NCI-H146 treated with DMSO at 0.1 percent for 48 hours (cell line): ENCODE measurements around the gene PDZD7.
"Not testable (repeated sequence)": the region's sequence is repeated elsewhere in the genome, so short reads cannot be mapped to it uniquely, and the experiment has no call there.

ENCODE experiments used
- DNase-seq: peaks from one replicate; lab custom pipeline; 2025; ENCODE audit not compliant: unreplicated experiment; lab: John Stamatoyannopoulos, UW

PDZD7 gene

DNA sequence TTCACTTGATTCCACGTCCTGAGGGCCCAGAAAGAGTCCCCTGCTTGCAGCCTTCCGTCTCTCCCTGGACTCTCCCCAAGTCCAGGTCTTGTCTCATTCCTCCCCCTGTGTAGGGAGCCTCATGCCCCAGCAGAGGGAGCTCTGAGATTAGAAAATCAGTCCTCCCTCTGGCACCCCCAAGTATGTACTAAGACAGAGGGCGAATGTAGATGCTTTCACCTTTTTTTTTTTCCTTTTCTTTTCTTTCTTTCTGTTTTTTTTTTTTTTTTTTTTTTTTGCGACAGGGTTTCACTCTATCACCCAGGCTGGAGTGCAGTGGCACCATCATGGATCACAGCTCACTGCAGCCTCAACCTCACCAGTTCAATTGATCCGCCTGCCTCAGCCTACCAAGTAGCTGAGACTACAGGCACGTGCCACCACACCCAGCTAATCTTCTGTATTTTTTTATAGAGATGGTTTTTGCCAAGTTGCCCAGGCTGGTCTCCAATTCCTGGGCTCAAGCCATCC lies 10.4 kb upstream of the PDZD7 start:
- peak; percentile 54 for DNase-seq

DNA sequence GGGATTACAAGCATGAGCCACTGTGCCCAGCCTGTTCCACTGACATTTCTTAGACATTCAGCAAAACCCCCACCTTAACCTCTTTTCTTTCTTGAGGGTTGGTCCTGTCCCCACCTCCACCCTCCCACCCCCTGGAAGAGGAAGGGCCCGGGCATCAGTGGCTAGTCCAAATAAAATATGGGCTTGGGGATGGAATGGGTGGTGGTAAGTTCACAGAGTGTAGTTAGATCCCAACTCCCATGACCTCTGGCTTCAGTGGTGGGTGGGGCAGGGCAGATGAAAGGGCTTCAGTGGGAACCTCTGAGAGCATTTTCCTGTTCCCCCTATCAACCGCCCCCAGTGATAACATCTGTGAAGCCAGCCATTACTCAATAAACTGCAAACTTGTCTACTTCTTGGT lies 9.9 kb upstream of the PDZD7 start:
- no peak for DNase-seq

GRCh38 chr10:101040061-101040460 lies 9.1 kb upstream of the PDZD7 start:
- DNase-seq: no peak

- no peak for DNase-seq
Measured at GRCh38 chr10:101038484-101038883, 7.6 kb upstream of the PDZD7 start.

DNA sequence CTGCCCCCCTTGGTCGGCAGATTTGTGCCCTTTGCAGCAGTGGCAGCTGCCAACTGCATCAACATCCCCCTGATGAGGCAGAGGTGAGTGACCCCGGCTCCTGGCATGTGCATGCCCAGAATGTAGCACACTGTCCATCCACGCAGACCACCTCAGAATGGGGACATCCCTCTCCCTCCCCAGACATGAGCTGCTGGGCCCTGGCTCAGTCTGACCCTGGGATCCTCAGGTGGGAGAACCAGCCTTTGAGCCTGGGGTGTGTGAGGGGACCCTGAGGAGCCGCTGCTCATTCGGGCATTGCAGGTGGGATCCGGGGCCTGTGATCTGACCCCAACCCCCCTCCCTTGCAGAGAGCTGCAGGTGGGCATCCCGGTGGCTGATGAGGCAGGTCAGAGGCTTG lies 5.8 kb upstream of the PDZD7 start:
- DNase-seq: no peak

GRCh38 chr10:101035916-101036702 lies 5.2 kb upstream of the PDZD7 start:
- DNase-seq: no peak

- no peak for DNase-seq
Measured at GRCh38 chr10:101035314-101035713, 4.4 kb upstream of the PDZD7 start.

GRCh38 chr10:101034404-101034803 lies 3.5 kb upstream of the PDZD7 start:
- not testable (repeated sequence) for DNase-seq

DNA sequence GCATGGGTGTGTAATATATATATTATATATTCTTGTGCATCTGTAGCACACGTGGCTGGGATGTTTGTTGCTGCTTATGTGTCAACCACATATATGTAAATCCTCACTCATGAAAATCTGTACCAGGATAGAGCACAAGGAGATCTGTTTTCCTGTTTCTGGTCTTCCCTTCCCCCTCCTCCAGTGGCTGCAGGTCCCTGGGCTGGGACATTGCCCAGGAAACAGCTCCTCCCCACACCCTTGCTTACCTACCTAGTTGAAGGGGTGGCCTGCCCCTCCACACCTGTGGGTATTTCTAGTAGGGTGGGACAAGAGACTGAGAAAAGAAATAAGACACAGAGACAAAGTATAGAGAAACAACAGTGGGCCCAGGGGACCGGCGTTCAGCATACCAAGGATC lies 2.3 kb upstream of the PDZD7 start:
- no peak for DNase-seq

DNA sequence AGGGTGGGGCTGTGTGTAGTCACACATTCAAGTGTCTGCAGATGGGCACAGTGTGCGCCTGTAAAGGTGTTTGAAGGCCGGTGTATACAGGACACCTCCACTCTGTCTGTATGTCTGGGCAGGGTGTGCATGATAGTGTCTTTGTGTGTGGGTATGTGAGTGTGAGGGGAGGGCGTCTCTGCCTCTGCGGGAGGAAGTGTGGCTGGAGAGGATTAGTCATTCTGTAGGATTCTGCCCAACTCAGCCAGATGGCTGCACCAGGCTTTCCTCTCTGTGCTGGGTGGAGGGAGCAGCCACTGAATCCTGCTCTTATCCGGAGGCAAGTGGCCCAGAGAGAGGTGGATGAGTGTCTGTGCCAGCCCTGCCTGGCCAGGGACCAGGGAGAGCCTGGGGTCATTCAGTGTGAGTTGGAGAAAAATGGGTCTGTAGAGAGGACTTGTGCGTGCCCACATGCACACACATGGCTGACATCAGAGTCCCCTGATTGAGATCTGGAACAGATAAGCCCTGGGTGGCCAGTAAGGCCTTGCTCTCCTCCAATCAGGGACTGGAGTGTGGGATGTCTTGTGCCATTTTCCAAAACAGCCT lies 1.8 kb upstream of the PDZD7 start:
- DNase-seq: no peak

DNA sequence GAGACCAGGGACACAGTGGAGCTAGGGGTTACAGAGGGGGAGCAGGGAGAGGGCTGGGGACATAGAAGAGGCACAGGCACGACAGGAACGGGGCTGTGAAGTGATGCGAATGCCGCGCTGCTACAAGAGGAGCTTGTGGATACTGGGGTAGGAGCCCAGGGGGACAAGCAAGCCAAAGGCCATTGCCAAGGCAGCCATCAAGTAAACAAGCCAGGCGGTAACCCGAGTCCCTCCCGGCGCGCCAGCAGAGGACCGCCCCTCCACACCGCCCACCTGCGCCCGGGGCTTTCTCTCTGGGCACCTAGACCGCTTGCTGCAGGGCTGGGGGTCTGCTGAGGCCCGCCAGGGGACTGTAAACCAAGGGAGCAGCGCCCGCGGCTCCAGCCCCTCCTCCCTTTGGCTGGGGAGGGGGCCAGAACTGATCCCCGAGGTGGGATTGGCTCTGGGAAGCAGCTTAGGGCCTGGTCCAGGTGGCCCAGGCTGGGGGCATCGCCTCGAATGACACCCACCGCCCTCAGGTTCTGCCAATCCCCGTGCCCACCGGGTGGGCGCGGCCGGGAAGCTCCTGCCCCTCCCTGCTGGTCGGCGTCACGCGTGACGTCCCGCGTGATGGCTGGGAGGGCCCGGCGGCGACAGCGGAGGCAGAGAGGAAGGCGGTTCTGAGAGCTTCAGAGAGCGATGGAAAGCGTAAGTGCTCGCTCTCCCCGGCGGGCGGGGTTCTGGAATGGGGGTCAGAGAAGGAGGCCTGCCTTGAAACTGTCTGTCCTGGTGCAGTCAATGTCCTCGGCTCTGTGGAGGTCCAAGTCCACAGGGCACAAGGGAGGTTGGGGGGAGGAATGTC lies 1.1 kb upstream of the PDZD7 start:
- peak; percentile 13 for DNase-seq

- no peak for DNase-seq
Measured at GRCh38 chr10:101030496-101031127, 317 bp downstream of the PDZD7 start.

GRCh38 chr10:101029520-101030295 lies 1.2 kb downstream of the PDZD7 start:
- no peak for DNase-seq

GRCh38 chr10:101028446-101029337 lies 2.2 kb downstream of the PDZD7 start:
- no peak for DNase-seq

DNA sequence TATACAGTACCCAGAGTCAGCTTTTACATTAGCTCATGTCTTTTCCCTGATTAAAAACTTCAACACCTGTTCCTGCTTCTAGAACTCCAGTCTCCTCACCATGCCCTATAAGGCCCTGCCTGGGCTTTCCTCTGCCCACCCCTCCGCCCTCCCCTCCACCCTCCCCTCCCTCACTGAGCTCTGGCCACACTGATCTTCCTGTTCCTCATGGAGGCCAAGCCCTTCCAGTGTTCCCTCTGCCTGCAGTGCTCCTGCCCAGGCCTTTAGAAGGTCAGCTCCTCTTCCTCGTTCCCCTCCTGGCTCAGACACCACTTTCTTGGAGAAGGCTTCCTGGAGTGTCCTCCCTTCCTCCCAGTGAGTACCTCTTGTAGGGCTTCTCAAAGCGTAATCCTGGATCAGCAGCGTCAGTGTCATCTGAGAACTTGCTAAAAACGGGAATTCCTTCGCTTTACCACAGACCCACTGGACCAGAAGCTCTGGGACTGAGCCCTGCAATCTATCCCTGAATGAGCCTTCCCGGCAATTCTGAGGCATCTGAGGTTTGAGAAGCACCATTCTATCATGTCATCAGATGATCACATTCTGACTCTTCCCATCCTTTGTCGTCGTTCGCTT lies 3.7 kb downstream of the PDZD7 start:
- no peak for DNase-seq

DNA sequence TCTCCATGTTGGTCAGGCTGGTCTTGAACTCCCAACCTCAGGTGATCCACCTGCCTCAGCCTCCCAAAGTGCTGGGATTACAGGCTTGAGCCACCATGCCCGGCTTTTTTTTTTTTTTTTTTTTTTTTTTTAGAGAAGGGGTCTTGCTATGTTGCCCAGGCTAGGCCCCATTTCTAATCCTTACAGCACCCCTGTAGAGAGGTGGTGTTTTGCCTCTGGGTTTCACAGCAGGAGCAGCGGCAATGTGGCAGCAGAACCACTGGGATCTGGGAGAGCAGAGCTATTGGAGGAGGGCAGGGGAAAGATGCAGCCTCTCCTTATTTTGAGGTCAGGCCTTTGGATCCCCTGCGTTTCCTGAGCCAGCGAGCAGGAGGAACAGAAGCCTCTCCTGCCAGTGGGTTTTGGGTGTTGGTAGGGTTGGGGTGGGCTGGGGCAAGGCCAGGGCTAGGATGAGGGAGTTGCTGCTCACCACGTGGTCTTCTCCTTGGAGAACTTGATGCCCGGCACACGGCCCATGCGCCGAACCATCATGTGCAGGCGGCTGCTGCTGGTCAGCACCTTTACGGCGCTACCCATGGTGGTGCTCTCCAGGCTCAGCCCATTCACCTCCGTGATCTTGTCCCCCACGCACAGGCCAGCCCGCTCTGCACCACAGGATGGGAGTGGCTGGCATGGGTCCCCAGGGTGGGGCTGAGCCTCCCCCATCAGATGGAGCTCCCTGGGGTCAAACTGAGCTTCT lies 7.8 kb downstream of the PDZD7 start:
- no peak for DNase-seq

DNA sequence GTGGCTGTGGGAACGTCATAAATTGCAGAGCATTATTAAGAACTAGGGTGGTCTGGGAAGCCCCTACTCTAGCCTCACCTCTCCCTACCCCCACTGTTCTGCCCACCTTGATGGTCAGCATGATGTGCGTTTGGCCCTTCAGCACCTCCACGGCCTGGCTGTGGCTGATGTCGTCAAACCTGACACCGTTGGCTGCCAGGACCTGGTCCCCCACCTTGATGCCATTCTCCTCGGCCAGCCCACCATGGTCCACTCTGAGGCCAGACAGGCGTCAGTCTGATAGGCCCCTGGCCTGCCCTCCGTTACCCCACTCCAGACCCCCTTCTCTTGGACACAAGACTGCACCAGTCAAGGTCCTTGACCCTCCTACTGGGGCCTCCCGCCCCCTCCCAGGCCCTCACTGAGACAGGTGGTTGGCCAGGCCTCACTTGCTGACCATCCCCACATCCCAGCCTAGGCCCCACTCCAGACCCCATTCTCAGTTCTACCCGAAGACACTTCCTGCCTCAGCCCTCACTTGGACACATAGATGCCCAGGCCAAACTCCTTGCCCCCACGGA lies 9.2 kb downstream of the PDZD7 start:
- DNase-seq: no peak

DNA sequence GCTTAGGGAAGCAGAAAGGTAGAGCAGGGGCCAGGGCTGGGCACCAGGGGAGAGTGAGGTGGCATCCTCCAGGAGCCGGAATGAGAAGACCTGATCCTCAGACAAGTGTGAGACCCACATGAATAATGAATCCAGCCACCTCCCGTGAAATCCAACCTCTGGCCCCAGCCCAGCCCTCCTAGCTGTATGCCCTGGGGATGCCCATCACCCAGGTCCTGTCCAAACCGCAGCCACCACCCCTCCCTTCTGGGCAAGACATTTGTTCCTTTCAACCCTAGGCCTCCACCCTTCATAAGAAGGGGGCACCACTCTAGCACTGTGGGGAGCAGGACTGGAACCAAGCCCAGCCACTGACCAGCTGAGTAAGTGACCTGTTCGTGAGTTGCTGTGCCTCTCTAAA lies 9.7 kb downstream of the PDZD7 start:
- no peak for DNase-seq
